Hematopoietic multipotent progenitor cell treated with erythropoietin and hydrocortisone succinate and interleukin-3 and kit ligand, for 17 days (in vitro differentiated cells): ENCODE results near the gene CYP21A2.
"Not testable (repeated sequence)": the region's sequence is repeated elsewhere in the genome, so short reads cannot be mapped to it uniquely, and the experiment has no call there.

Experiments
- DNase-seq: peaks from one replicate; pipeline ENCODE4 v3.0.0-alpha.2; 2015; ENCODE audit warnings: low spot score

CYP21A2 gene

GRCh38 chr6:32055756-32056155, 17.5 kb downstream of the CYP21A2 start:
- DNase-seq = not testable (repeated sequence)

- no peak for DNase-seq
These were observed 18.0 kb downstream of the CYP21A2 start for GRCh38 chr6:32056254-32056653.

GRCh38 chr6:32057966-32058365, 19.8 kb downstream of the CYP21A2 start:
- DNase-seq = no peak

GRCh38 chr6:32058511-32058963, 20.3 kb downstream of the CYP21A2 start:
- DNase-seq = no peak

- DNase-seq = no peak
These were observed 22.9 kb downstream of the CYP21A2 start for GRCh38 chr6:32060966-32061655.

- DNase-seq = no peak
These were observed 26.5 kb downstream of the CYP21A2 start for GRCh38 chr6:32064706-32065105.

GRCh38 chr6:32067521-32067920, 29.3 kb downstream of the CYP21A2 start:
- not testable (repeated sequence) for DNase-seq

- DNase-seq = not testable (repeated sequence)
These were observed 30.1 kb downstream of the CYP21A2 start for GRCh38 chr6:32068315-32068714.

GRCh38 chr6:32068867-32069266, 30.7 kb downstream of the CYP21A2 start:
- no peak for DNase-seq

GRCh38 chr6:32069460-32069859, 31.2 kb downstream of the CYP21A2 start:
- DNase-seq = no peak

GRCh38 chr6:32069878-32070515, 31.8 kb downstream of the CYP21A2 start:
- DNase-seq = no peak

GRCh38 chr6:32070814-32071543, 32.8 kb downstream of the CYP21A2 start:
- DNase-seq = no peak

- DNase-seq = no peak
These were observed 34.9 kb downstream of the CYP21A2 start for GRCh38 chr6:32073101-32073500.

GRCh38 chr6:32073613-32074012, 35.4 kb downstream of the CYP21A2 start:
- DNase-seq = no peak

- DNase-seq = no peak
These were observed 36.8 kb downstream of the CYP21A2 start for GRCh38 chr6:32074996-32075532.

GRCh38 chr6:32075781-32076180, 37.6 kb downstream of the CYP21A2 start:
- DNase-seq = no peak

GRCh38 chr6:32076321-32076809, 38.1 kb downstream of the CYP21A2 start:
- DNase-seq = no peak

GRCh38 chr6:32079566-32080290, 41.5 kb downstream of the CYP21A2 start:
- no peak for DNase-seq

- DNase-seq = no peak
These were observed 43.2 kb downstream of the CYP21A2 start for GRCh38 chr6:32081168-32081990.

GRCh38 chr6:32082478-32082877, 44.3 kb downstream of the CYP21A2 start:
- DNase-seq = no peak

- no peak for DNase-seq
These were observed 44.7 kb downstream of the CYP21A2 start for GRCh38 chr6:32082935-32083334.
